Measurements from ENCODE around the gene FAM43A.
A peak's percentile ranks its signal among the peaks of the same experiment; 100 is the strongest.

Gene FAM43A, protein sequence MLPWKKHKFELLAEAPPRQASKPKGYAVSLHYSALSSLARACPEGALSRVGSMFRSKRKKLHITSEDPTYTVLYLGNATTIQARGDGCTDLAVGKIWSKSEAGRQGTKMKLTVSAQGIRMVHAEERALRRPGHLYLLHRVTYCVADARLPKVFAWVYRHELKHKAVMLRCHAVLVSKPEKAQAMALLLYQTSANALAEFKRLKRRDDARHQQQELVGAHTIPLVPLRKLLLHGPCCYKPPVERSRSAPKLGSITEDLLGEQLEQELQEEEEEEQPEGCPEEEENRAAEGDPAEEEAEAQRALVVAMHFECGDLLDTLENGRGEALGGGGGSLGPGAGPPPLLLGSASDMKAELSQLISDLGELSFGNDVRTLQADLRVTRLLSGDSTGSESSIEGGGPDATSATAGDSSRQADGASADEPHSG

GRCh38 chr3:194685718-194686413, at the start of gene FAM43A:
Gene FAM43A, plus strand, starts transcription at chr3:194685883. Its CDS starts 944 bp downstream, at chr3:194686827.
- peak; percentile 85 for DNase-seq (ENCODE audit: low spot score)
- TF ChIP-seq CTCF (IDR thresholded peaks at IDR 0.05; ENCODE audit: borderline replicate concordance, control extremely low read depth, extremely low read depth, insufficient read depth, missing control alignments), result peak; percentile 22
- in situ Hi-C loops (cut with MboI; ENCODE audit: low sequenced_read_pairs, unreplicated experiment), result loop anchor here (10.0 to 25.0 kb wide), 3 partner anchors 419 to 851 kb away; partner anchors contain the start of gene PPP1R2

- TF ChIP-seq CTCF (IDR thresholded peaks at IDR 0.05; ENCODE audit: borderline replicate concordance, control extremely low read depth, extremely low read depth, insufficient read depth, missing control alignments), result no peak
- in situ Hi-C loops (cut with MboI; ENCODE audit: low sequenced_read_pairs, unreplicated experiment), result no loop called here
- no peak for DNase-seq (ENCODE audit: low spot score)
Observed at GRCh38 chr3:194637066-194637465, 48.6 kb upstream of the FAM43A start.

DNA sequence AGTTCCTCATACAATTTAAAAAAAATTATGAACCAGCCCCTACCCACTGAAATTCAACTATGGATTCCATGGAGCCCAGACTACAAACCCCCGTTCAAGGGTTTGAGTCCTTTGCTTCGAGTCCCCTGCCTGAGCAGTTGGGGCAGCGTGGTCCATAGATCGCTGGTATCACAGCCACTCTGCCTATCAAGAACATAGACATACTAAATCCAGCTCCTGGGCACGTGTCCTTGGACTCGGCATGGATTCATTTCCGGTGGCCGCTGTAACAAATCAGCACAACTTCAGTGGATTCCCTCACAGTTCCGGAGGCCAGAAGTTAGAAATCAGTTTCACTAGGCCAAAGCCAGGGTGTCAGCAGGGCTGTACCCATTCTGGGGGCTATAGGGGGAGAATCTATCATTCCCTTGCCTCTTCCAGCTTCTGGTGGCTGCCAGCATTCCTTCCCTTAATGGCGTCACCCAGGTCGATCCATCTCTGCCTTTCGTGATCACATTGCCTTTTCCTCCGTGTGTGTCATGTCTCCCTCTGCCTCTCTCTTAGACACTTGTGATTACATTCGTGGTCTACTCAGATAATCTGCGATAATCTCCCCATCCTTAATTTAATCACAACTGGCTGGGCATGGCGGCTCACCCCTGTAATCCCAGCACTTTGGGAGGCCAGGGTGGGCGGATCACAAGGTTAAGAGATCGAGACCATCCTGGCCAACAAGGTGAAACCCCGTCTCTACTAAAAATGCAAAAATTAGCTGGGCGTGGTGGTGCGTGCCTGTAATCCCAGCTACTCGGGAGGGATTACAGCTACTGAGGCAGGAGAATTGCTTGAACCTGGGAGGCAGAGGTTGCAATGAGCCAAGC, 47.9 kb upstream of the FAM43A start:
- no peak for DNase-seq (ENCODE audit: low spot score)
- in situ Hi-C loops (cut with MboI; ENCODE audit: low sequenced_read_pairs, unreplicated experiment), result no loop called here
- no peak for TF ChIP-seq CTCF (IDR thresholded peaks at IDR 0.05; ENCODE audit: borderline replicate concordance, control extremely low read depth, extremely low read depth, insufficient read depth, missing control alignments)

- in situ Hi-C loops (cut with MboI; ENCODE audit: low sequenced_read_pairs, unreplicated experiment), result no loop called here
- no peak for TF ChIP-seq CTCF (IDR thresholded peaks at IDR 0.05; ENCODE audit: borderline replicate concordance, control extremely low read depth, extremely low read depth, insufficient read depth, missing control alignments)
- no peak for DNase-seq (ENCODE audit: low spot score)
Observed at GRCh38 chr3:194638991-194639605, 46.6 kb upstream of the FAM43A start.

GRCh38 chr3:194640829-194641228, 44.9 kb upstream of the FAM43A start:
- in situ Hi-C loops (cut with MboI; ENCODE audit: low sequenced_read_pairs, unreplicated experiment), result no loop called here
- TF ChIP-seq CTCF (IDR thresholded peaks at IDR 0.05; ENCODE audit: borderline replicate concordance, control extremely low read depth, extremely low read depth, insufficient read depth, missing control alignments), result no peak
- DNase-seq (ENCODE audit: low spot score), result no peak

- no peak for TF ChIP-seq CTCF (IDR thresholded peaks at IDR 0.05; ENCODE audit: borderline replicate concordance, control extremely low read depth, extremely low read depth, insufficient read depth, missing control alignments)
- DNase-seq (ENCODE audit: low spot score), result no peak
- in situ Hi-C loops (cut with MboI; ENCODE audit: low sequenced_read_pairs, unreplicated experiment), result no loop called here
Observed at GRCh38 chr3:194642769-194643168, 42.9 kb upstream of the FAM43A start.
